IPS-NIHi7 (cell line): Measurements from ENCODE around the gene UBA52.

Source experiments
- DNase-seq: peaks from one replicate; pipeline ENCODE4 v3.0.0; 2012; ENCODE audit warnings: mixed read lengths; ENCODE audit errors: extremely low spot score

UBA52 gene

GRCh38 chr19:18608102-18608804 lies 36.6 kb downstream of the UBA52 start:
- DNase-seq: no peak

DNA sequence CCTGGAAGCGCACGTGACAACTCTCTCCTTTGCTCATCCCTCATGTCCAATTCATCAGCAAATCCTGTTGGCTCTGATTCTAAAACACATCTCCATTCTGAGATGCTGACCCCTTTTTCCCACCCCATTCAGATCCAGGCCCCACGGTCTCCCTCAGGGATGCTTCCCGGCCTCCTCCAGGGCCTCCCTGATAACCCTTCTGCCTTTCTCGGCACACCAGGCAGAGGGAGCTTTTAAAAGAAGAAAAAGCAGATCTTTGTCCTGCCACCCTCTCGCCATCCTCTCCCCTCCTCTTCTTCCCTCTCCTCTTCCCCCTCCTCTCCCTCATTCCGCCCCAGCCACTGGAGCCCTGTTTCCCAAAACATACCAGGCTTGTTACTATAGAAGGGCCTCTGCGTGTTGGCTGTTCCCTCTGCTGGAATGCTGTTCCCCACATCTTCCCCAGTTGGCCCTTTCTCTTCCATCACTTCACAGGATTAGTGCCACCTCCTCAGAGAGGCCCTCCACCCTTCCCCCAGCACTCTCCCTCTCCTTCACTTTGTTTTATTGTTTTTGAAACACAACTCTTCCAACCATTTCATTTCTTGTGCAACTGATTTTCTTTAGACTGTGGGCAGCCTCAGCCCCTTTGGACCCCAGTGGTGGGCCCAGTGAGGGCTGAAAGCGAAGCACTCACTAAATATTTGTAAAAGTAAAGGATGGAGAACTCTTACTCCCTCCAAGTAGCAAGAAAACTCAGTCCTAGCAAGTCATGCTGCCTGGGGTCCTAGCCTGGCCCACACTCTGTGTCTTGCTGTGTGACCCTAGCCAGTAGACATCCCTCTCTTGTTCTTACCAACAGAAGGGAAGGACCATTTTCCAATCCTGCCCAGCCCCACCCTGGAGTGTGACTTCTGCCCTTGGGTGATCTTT lies 37.4 kb downstream of the UBA52 start:
- no peak for DNase-seq

DNA sequence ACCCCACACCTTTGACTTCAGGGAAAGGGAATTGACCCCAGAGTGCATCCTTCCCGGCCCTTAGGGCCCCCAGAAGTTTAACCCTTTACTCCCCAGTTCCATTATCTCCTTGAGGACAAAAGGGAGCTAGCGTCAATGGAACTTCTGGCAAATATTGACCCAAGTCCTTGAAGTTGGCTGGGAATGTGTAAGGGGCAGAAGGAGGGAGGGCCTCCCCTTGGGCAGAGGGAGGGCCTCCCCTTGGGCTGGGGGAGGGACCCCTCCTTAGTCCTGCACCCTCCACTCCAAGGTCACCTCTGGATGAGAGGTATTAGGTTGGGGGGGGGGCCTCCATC lies 38.0 kb downstream of the UBA52 start:
- DNase-seq: no peak

GRCh38 chr19:18610245-18610555 lies 38.5 kb downstream of the UBA52 start:
- no peak for DNase-seq

- peak; percentile 56 for DNase-seq
Observed at GRCh38 chr19:18610556-18611326, 39.1 kb downstream of the UBA52 start.

DNA sequence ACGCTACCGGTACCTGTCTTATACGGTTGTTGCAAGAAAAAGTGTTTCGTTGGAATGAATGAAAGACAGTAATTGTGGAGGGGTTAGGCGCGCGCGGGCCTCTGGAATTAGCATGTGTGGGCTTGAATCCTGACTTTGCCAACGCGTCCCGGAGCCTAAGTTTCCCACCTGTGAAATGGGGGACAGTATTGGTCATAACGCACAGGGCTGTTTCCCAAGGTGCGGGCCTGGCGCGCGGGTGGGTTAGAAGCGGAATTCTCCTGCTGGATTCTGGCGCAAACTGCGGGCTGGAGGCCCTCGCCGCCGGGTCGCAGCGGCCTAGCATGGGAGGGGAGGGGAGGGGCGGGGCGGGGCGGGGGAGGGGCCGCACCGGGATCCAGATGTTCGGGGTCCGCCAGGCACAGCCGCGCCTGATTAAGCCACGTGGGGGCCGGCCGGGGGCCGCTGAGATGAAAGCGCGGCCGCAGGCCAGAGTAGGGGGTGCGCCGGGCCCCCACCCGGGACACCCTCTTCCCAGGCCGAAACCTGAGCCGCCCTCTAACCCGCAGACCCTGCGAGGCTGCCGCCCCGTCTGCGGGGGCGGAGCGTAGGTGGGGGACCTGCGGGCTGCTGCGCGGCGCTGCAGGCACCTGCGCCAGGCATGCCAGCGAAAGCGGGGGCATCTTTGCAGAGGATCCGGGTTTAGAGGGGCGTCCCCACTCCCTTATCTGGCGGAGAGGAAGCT lies 39.8 kb downstream of the UBA52 start:
- peak; percentile 72 for DNase-seq

GRCh38 chr19:18612051-18612771 lies 40.6 kb downstream of the UBA52 start:
- DNase-seq: no peak

- DNase-seq: no peak
Observed at GRCh38 chr19:18612772-18613588, 41.3 kb downstream of the UBA52 start, which contains the start of gene TMEM59L. TSS of gene TMEM59L (plus strand) at chr19:18612870. CDS start at chr19:18612959, 89 bp downstream.

- no peak for DNase-seq
Observed at GRCh38 chr19:18613589-18614234, 42.1 kb downstream of the UBA52 start.

DNA sequence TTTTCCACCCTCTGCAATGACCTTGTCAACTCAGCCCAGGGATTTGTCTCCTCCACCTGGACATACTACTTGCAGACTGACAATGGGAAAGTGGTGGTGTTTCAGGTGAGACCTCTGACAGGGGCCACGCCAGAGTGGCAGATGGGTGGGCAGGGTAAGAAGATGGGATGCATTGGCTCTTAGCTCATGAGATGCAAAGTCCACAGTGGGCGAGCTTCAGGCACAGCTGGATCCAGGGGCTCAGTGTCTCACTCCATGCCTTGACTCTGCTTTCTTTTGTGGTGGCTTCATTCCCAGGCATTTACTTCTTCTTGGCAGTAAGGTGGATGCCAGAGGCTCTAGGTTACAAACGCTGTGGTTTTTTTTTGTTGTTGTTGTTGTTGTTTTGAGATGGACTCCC lies 44.4 kb downstream of the UBA52 start:
- no peak for DNase-seq

DNA sequence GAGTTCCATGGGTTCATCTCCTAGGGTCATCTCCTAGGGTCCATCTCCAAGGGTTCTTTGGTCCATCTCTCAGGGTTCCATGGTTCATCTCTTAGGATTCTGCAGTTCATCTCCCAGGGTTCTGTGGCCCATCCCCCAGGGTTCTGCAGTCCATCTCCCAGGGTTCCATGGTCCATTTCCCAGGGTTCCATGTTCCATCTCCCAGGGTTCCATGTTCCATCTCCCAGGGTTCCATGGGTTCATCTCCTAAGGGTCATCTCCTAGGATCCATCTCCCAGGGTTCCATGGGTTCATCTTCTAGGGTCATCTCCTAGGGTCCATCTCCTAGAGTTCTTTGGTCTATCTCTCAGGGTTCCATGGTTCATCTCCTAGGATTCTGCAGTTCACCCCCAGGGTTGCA lies 45.9 kb downstream of the UBA52 start:
- DNase-seq: no peak

DNA sequence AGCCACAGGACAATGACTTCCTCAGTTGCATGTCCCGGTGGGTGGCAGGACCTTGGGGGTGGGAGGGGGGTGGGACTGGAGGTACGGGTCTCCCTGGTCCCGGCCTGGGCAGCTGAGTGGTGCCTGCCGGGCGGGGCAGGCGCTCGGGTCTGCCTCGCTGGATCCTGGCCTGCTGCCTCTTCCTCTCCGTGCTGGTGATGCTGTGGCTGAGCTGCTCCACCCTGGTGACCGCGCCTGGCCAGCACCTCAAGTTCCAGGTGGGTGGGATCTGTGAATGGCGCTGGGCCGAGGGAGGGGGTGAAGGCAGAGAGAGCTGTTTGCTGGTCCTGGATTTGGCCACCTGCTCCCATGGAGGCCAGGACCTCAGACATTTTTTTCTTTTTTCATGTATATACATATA lies 46.6 kb downstream of the UBA52 start:
- no peak for DNase-seq

DNA sequence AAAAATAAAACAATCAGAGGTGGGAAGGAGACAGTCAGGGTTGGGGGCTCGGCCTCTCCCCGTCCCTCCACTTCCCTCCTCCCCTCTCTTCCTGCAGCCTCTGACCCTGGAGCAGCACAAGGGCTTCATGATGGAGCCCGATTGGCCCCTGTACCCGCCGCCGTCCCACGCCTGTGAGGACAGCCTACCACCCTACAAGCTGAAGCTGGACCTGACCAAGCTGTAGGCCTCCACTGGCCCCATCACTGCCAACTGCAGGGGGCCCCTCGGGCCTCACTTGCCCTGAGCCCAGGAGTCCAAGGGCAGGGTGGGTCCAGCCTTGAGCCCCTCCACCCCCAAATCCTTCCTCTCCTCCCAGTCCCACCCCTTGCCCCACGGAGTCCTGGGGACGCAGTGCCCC lies 48.7 kb downstream of the UBA52 start:
- no peak for DNase-seq

DNA sequence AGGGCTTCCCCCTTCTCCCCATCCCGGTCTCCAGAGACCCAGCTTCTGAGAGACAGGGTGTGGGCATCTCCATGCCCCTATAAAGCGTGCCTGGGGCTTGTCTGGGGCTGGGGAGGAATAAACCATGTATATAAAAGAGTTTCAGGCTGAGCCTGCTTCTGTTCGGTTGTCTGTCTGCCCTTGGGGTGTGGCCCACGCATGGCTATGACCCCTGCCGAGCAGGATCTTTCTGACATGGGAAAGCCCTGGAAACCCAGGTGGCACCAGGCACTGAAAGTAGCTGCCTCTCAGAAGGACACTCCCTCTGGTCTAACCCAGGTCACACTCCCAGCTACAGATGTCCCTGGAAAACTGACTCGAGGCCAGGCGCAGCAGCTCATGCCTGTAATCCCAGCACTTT lies 49.2 kb downstream of the UBA52 start:
- no peak for DNase-seq

DNA sequence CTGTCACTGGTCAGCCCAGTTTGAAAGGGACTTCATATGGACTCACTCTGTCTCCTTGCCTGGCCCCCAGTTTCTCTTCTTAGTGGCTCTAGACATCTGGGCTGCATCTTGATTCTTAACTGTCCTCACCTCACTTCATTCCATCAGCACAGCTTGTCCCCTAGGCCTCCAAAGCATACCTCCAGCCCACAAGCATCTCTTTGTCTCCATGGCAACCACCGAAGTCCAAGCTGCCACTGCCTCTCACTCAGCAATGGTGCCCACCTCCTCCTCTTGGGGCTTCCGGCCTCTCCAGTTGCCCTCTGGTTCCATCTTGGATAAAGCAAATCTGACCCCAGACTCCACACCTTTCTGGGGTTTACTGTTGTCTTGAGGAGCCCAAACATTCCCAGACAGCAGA lies 55.2 kb downstream of the UBA52 start:
- DNase-seq: no peak
